Naive thymus-derived CD4-positive, alpha-beta T cell (primary cell): ENCODE results near the gene FXYD4. TPM values are rescaled to one million over a fixed set of nuclear protein-coding genes. Genes with fewer than 3 reads are reported as not detected.
"Not testable (repeated sequence)": the region's sequence is repeated elsewhere in the genome, so short reads cannot be mapped to it uniquely, and the experiment has no call there.

Experiments used
- ATAC-seq: fragments of 150-1000 bp; cut with Tn5 transposase; 2 replicates; pipeline ENCODE4 v1.10.0; 2021; ENCODE audit warnings: mild to moderate bottlenecking, moderate library complexity
- CTCF ChIA-PET: fragments of 350-600 bp; sonication (Branson Sonifier 250); formaldehyde crosslinking; loops from one replicate; lab custom pipeline; 2021; ENCODE audit warnings: antibody characterized with exemption; lab: Charles Lee
- POLR2A ChIA-PET: fragments of 350-600 bp; sonication (Branson Sonifier 250); formaldehyde crosslinking; loops from one replicate; lab custom pipeline; 2021; ENCODE audit warnings: antibody characterized with exemption, inconsistent platforms; lab: Charles Lee
- DNase-seq, 9 donors: peaks; one replicate each; pipeline versions ENCODE4 v3.0.0 to v3.0.0-alpha.2; 2020 to 2022; ENCODE audit warnings: mixed read lengths in 1 of 9
- H3K27ac ChIP-seq: one replicate; pipeline ENCODE4 v1.7.0; 2013; ENCODE audit warnings: mild to moderate bottlenecking, low read depth, low read length, moderate library complexity
- H3K27me3 ChIP-seq, 2 donors: one replicate each; pipeline ENCODE4 v1.7.0; 2013; ENCODE audit warnings: low read length in 2 of 2, mild to moderate bottlenecking in 2 of 2, moderate library complexity in 2 of 2; ENCODE audit not compliant: control insufficient read depth in 2 of 2, insufficient read depth in 2 of 2
- H3K36me3 ChIP-seq, 3 experiments: 1 replicate in 2 of 3; 2 replicates in 1 of 3; pipeline ENCODE4 v1.7.0; 2013; ENCODE audit warnings: low read length in 3 of 3, mild to moderate bottlenecking in 3 of 3, moderate library complexity in 1 of 3; ENCODE audit not compliant: insufficient read depth in 3 of 3, control insufficient read depth in 2 of 3
- H3K4me1 ChIP-seq, 2 donors: one replicate each; pipeline ENCODE4 v1.7.0; 2013; ENCODE audit warnings: low read length in 2 of 2, mild to moderate bottlenecking in 2 of 2, moderate library complexity in 1 of 2; ENCODE audit not compliant: control insufficient read depth in 2 of 2, insufficient read depth in 2 of 2
- H3K4me3 ChIP-seq: 2 replicates; pipeline ENCODE4 v1.7.0; 2013; ENCODE audit warnings: mild to moderate bottlenecking, low read length
- H3K9me3 ChIP-seq, 3 experiments: 1 replicate in 2 of 3; 2 replicates in 1 of 3; pipeline ENCODE4 v1.7.0; 2013; ENCODE audit warnings: low read length in 3 of 3; ENCODE audit not compliant: control insufficient read depth in 2 of 3
- H3K27ac Mint-ChIP-seq, 9 donors: one replicate each; pipeline ENCODE4 v1.8.0; 2020 to 2022; ENCODE audit warnings: mixed read lengths in 9 of 9, mild to moderate bottlenecking in 8 of 9, moderate library complexity in 5 of 9, inconsistent platforms in 2 of 9
- H3K27me3 Mint-ChIP-seq, 5 donors: one replicate each; pipeline ENCODE4 v1.8.0; 2021 to 2022; ENCODE audit warnings: mixed read lengths in 5 of 5, mild to moderate bottlenecking in 1 of 5
- H3K36me3 Mint-ChIP-seq, 5 donors: one replicate each; pipeline ENCODE4 v1.8.0; 2020 to 2022; ENCODE audit warnings: mixed read lengths in 5 of 5, mild to moderate bottlenecking in 3 of 5, inconsistent platforms in 1 of 5
- H3K4me1 Mint-ChIP-seq, 7 donors: one replicate each; pipeline ENCODE4 v1.8.0; 2020 to 2022; ENCODE audit warnings: mixed read lengths in 7 of 7, mild to moderate bottlenecking in 3 of 7, inconsistent platforms in 1 of 7
- H3K4me3 Mint-ChIP-seq, 10 donors: one replicate each; pipeline ENCODE4 v1.8.0; 2020 to 2022; ENCODE audit warnings: mild to moderate bottlenecking in 10 of 10, mixed read lengths in 10 of 10, moderate library complexity in 6 of 10, inconsistent platforms in 2 of 10
- H3K9me3 Mint-ChIP-seq, 11 donors: one replicate each; pipeline ENCODE4 v1.8.0; 2020 to 2022; ENCODE audit warnings: mixed read lengths in 11 of 11, mild to moderate bottlenecking in 4 of 11, inconsistent platforms in 1 of 11, moderate library complexity in 1 of 11
- intact Hi-C, 2 donors: fragments of 100-400 bp; cut with micrococcal nuclease; formaldehyde crosslinking; loops; one replicate each; pipeline ENCODE4 v1.15.1; 2023
- polyA plus RNA-seq, 2 donors: library from polyadenylated mRNA; unstranded; fragments of 300-500 nt; fragmentation: Illumina TruSeq; gene quantifications; one replicate each; pipeline ENCODE4 v1.2.3, GENCODE V29; 2021
- total RNA-seq, 6 experiments: library from RNA in 5 of 6; stranded (reverse) in 5 of 6; gene quantifications; 1 replicate in 5 of 6; 2 replicates in 1 of 6; pipeline ENCODE4 v1.2.3 and lab custom pipeline; 2021 to 2026

The FXYD4 gene
- total and polyA plus RNA-seq, 7 experiments from 2014 or later = not detected

DNA sequence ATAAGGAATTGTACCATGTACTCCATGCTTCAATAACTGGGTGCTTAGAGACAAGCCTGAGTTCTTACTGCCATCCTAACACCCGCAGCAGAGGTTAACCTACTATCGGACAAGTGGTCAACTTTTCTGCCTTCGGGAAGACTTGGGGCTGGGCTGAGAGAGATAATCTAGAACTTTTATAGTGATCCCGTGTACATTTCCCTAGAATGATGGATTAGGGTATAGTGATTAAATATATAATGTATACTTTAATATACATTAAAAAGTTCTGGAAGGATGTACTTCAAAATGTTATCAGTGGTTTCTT is 49.7 kb downstream of the FXYD4 start:
- H3K36me3 Mint-ChIP-seq = peaks cover 0 to 2% (median 0%) of the 10 kb centered on the region in 5 donors
- peak overlapping the region; percentile 62 for H3K4me3 ChIP-seq
- no peaks in the 10 kb centered on the region for H3K9me3 Mint-ChIP-seq
- H3K36me3 ChIP-seq = no peaks in the 10 kb centered on the region
- no peaks in the 10 kb centered on the region for H3K9me3 ChIP-seq
- H3K27ac Mint-ChIP-seq = peak overlapping the region; percentile 91 to 99 (median 98)
- no peak for ATAC-seq
- ChIA-PET POLR2A (interaction anchor here (0.7 to 4.9 kb wide), 9 partner anchors 10 to 58 kb away, joined by 3 to 72 read pairs (median 12); partner anchors contain the start of genes HNRNPF and ZNF487), CTCF (interaction anchor here (1.7 kb wide), 1 partner anchor 14 kb away, joined by 3 read pairs; no protein-coding TSS in a partner anchor)
- peak overlapping the region; percentile 95 for H3K27ac ChIP-seq
- peaks cover 17 to 52% (median 47%) of the 10 kb centered on the region in 7 donors for H3K4me1 Mint-ChIP-seq
- intact Hi-C loops = no loop called here
- H3K27me3 ChIP-seq = no peaks in the 10 kb centered on the region
- DNase-seq = no peak
- H3K4me3 Mint-ChIP-seq = peak overlapping the region; percentile 87 to 98 (median 92)
- no peaks in the 10 kb centered on the region for H3K27me3 Mint-ChIP-seq
- peaks cover 24 to 34% of the 10 kb centered on the region in 2 donors for H3K4me1 ChIP-seq

DNA sequence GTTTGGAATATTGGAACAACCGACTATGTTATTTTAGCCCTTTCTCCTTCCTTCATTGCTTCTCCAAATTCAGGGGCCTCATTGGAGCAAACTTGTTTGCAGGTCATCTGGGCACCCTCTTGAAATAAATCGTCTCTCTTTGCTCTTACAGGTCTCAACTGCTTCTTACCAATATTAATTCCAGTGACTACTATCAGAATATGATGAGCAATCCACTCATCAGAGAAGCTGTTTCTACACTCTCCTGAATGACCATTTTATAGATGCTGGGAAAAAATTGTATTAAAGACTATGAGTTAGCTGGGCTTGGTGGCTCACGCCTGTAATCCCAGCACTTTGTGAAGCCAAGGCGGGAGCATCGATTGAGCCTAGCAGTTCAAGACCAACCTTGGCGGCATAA is 50.1 kb downstream of the FXYD4 start:
- peaks cover 0 to 2% (median 0%) of the 10 kb centered on the region in 5 donors for H3K36me3 Mint-ChIP-seq
- peaks cover 17 to 53% (median 48%) of the 10 kb centered on the region in 7 donors for H3K4me1 Mint-ChIP-seq
- H3K27me3 ChIP-seq = no peaks in the 10 kb centered on the region
- H3K36me3 ChIP-seq = no peaks in the 10 kb centered on the region
- H3K27ac ChIP-seq = peak overlapping the region; percentile 95
- H3K27me3 Mint-ChIP-seq = no peaks in the 10 kb centered on the region
- no peak overlapping the region for H3K4me3 ChIP-seq
- peaks cover 24 to 35% of the 10 kb centered on the region in 2 donors for H3K4me1 ChIP-seq
- CTCF ChIA-PET = no interaction called here
- POLR2A ChIA-PET = interaction anchor here (0.8 to 4.9 kb wide), 5 partner anchors 12 to 129 kb away, joined by 3 to 72 read pairs (median 12); partner anchors contain the start of genes HNRNPF and ZNF487
- no peaks in the 10 kb centered on the region for H3K9me3 ChIP-seq
- intact Hi-C loops = no loop called here
- H3K9me3 Mint-ChIP-seq = no peaks in the 10 kb centered on the region
- DNase-seq = no peak
- ATAC-seq = no peak
- peak overlapping the region; percentile 49 to 96 (median 68) for H3K4me3 Mint-ChIP-seq
- H3K27ac Mint-ChIP-seq = peak overlapping the region in 8 of 9 donors; percentile 58 to 98 (median 94)

DNA sequence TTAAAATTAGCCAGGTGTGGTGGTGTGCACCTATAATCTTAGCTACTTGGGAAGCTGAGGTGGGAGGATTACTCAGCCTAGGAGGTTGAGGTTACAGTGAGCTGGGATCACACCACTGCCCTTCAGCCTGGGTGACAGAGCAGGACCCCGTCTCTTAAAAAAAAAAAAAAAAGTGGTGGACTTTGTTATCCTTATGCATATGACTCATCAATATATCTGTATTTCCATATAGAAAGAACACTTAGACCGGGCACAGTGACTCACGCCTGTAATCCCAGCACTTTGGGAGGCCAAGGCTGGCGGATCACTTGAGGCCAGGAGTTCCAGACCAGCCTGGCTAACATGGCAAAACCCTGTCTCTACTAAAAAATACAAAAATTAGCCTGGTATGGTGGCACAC is 50.5 kb downstream of the FXYD4 start:
- H3K27ac ChIP-seq, H3K9me3 Mint-ChIP-seq, H3K9me3 ChIP-seq, H3K27me3 ChIP-seq, H3K27me3 Mint-ChIP-seq, H3K36me3 Mint-ChIP-seq, intact Hi-C loops, H3K4me3 ChIP-seq, CTCF ChIA-PET, ATAC-seq, H3K36me3 ChIP-seq, DNase-seq: not testable (repeated sequence)
- Mint-ChIP-seq H3K4me3 (peak overlapping the region in 8 of 10 donors; percentile 62 to 96 (median 78)), H3K4me1 (peaks cover 17 to 54% (median 49%) of the 10 kb centered on the region in 7 donors), H3K27ac (peak overlapping the region in 8 of 9 donors; percentile 58 to 98 (median 94))
- POLR2A ChIA-PET = interaction anchor here (0.8 to 4.9 kb wide), 5 partner anchors 12 to 130 kb away, joined by 3 to 72 read pairs (median 12); partner anchors contain the start of genes HNRNPF and ZNF487
- H3K4me1 ChIP-seq = peaks cover 24 to 35% of the 10 kb centered on the region in 2 donors

DNA sequence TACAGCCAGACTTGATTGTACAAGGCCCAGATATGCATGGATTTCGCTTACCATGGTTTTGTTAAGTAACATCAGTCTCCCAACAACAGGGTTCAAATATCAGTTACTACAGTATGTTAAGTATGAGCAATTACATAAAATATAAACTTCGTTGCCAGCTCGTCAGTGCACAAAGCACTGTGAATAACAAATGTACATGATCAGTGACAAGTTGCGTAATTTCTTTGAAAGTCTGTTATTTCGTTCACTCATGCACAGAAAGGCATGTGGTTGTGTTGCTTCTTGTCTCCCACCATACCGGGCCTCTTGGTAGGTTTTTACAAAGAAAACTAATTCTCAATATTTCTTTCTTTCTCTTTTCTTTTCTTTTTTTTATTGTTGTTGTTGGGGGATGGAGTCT is 53.0 kb downstream of the FXYD4 start:
- Histone ChIP-seq H3K9me3 (no peaks in the 10 kb centered on the region), H3K27me3 (no peaks in the 10 kb centered on the region), H3K4me1 (peaks cover 12 to 26% of the 10 kb centered on the region in 2 donors), H3K36me3 (no peaks in the 10 kb centered on the region), H3K4me3 (no peak overlapping the region), H3K27ac (no peak overlapping the region)
- ChIA-PET POLR2A (interaction anchor here (1.1 to 1.8 kb wide), 3 partner anchors 11 to 38 kb away, joined by 3 to 5 read pairs (median 4); partner anchors contain the start of gene ZNF487), CTCF (no interaction called here)
- DNase-seq = no peak
- Mint-ChIP-seq H3K4me3 (no peak overlapping the region), H3K9me3 (no peaks in the 10 kb centered on the region), H3K4me1 (peaks cover 18 to 48% (median 43%) of the 10 kb centered on the region in 7 donors), H3K36me3 (peaks cover 0 to 2% (median 0%) of the 10 kb centered on the region in 5 donors), H3K27me3 (no peaks in the 10 kb centered on the region), H3K27ac (peak overlapping the region in 1 of 9 donors; percentile 33)
- ATAC-seq = no peak
- intact Hi-C loops = no loop called here

Other genes starting within 250 kb of the FXYD4 start
- 10 to 100 TPM; 47.3 to 57.5 (median 52.3) TPM for gene CSGALNACT2, start 233.2 kb upstream of the FXYD4 start, total RNA-seq
- 10 to 100 TPM; 19.0 to 23.0 TPM for gene CSGALNACT2, start 233.2 kb upstream of the FXYD4 start, polyA plus RNA-seq
- 1 to 10 TPM in 2 of 5 experiments, under 1 TPM in 3; 0.22 to 3.3 (median 0.42) TPM for gene RASGEF1A, start 104.6 kb upstream of the FXYD4 start, total RNA-seq
- gene RASGEF1A, start 104.6 kb upstream of the FXYD4 start, polyA plus RNA-seq = under 1 TPM in 1 of 2 donors, not detected in 1; 0.05 TPM
- 100 to 1,000 TPM in 4 of 5 experiments, 10 to 100 TPM in 1; 88.1 to 449 (median 159) TPM for gene HNRNPF, start 37.5 kb downstream of the FXYD4 start, total RNA-seq
- 100 to 1,000 TPM; 193 to 269 TPM for gene HNRNPF, start 37.5 kb downstream of the FXYD4 start, polyA plus RNA-seq
- gene ZNF487, start 65.5 kb downstream of the FXYD4 start, total RNA-seq = 10 to 100 TPM in 1 of 5 experiments, 1 to 10 TPM in 4; 4.1 to 12.0 (median 5.9) TPM
- gene ZNF487, start 65.5 kb downstream of the FXYD4 start, polyA plus RNA-seq = 1 to 10 TPM; 5.9 to 6.8 TPM
- 1 to 10 TPM; 1.7 to 8.5 (median 2.3) TPM for gene ZNF239, start 203.0 kb downstream of the FXYD4 start, total RNA-seq
- gene ZNF239, start 203.0 kb downstream of the FXYD4 start, polyA plus RNA-seq = 1 to 10 TPM; 2.0 to 4.7 TPM
- gene ZNF485, start 234.8 kb downstream of the FXYD4 start, total RNA-seq = 10 to 100 TPM in 2 of 5 experiments, 1 to 10 TPM in 3; 2.9 to 13.1 (median 5.3) TPM
- gene ZNF485, start 234.8 kb downstream of the FXYD4 start, polyA plus RNA-seq = 1 to 10 TPM; 6.0 to 7.4 TPM